Fibroblast of peridontal ligament (primary cell): ENCODE data around the gene TGM6.
A peak's percentile ranks its signal among the peaks of the same experiment; 100 is the strongest.

Experiments
- DNase-seq: peaks from one replicate; pipeline ENCODE4 v3.0.0-alpha.2; 2010; ENCODE audit errors: extremely low read depth

The TGM6 gene

GRCh38 chr20:2364044-2364443 lies 16.7 kb upstream of the TGM6 start:
- DNase-seq, result peak; percentile 5

DNA sequence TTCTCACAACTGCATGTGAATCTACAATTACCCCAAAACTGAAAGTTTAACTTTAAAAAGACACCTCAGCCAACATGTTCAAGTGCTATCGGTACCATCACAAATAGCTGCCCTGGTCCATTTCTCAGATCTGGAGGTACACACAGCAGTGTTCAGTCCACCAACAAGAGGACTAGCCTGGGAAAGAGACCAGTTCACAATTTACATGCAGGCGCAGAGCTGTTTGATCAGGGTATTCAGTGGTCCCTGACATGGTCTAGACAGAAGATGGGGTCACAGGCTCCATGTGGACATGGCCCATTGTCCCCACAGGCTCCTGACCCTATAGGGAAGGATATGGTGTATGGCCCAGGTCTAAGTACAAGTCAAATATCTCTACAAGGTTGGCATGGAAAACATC lies 15.6 kb upstream of the TGM6 start:
- DNase-seq, result no peak

DNA sequence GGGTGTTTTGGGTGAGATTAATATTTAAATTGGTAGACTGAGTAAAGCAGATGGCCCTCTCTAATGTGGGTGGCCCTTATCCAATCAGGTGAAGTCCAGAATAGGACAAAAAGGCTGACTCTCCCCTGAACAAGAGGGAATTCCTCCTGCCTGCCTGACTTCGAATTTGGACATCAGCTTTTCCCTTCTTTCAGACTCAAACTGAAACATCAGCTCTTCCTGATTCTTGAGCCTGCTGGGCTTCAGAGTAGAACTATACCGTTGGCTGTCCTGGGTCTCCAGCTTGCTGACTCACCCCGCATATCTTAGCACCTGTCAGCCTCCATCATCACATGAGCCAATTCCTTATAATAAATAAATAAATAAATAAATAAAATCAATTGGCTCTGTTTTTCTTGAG lies 15.0 kb upstream of the TGM6 start:
- no peak for DNase-seq

DNA sequence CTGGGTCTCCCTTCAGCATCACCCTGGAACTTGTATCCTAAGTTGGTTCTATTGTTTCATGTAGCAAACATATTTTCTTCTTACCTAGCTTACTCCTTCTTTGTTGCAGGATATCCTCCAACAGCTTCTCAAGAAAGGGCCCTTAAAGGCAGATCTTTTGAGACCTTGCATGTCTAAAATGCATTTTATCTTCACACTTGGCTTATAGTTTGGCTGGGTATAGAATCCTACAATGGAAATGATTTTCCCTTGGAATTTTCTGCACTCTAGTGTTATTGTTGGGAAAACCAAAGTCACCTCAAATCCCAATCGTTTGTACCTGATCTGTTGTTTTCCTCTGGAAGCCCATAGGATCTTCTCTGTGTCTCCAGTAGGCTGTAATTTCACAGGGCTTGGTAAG lies 12.1 kb upstream of the TGM6 start:
- no peak for DNase-seq

DNA sequence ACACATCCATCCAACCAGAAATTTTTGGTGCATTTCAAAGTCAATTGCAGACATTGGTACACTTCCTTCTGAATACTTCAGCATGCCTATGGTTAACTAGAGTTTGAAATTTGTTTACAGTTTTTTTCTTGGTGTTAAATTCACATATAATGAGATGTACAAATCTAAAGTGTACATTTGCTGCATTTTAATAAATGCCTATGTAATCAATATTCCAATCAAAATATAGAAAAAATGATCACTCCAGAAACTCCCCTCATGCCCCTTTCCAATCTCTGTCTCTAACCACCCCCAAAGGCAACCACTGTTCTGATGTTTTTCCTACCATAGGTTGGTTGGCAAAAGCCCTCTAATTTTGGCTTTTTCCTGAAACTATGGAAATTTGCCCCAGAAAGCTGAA lies 7.6 kb upstream of the TGM6 start:
- DNase-seq, result no peak

DNA sequence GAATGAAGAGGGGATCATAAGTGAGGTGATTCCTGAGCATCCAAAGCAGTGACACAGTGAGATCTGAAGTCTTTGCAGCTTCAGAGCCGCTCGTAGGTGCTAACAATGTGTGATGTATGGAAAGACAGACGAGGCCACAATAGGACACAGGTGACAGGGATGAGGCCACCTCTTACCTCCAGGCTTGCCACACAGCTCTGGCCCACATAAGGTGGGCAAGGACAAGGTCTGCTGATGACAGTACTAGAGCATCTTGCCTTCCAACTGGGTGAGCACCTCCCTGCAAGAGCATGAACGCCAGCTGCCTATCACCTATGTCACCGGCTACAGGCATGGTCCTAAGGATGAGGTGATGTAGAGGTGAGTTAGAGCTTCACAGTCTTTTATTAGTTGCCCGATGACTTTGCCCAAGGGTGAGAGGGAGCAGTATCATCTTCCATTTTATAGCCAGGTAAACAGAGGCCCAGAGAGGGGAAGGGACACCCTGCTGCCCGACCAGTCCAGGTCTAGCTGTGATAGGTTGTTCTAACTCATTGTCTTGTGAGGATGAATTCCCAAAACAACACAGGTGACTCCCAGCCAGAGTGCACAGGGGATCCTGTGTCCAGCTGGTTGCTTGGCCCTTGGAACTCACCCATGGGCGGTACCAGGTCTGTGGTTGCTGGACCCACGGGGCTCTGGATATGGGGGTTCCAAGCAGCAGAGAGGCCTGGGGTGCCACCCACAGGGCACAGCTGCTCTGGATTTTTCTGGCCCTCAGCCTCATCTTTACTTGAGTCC lies 6.2 kb upstream of the TGM6 start:
- DNase-seq, result no peak

GRCh38 chr20:2378893-2379292 lies 1.8 kb upstream of the TGM6 start:
- DNase-seq, result no peak

DNA sequence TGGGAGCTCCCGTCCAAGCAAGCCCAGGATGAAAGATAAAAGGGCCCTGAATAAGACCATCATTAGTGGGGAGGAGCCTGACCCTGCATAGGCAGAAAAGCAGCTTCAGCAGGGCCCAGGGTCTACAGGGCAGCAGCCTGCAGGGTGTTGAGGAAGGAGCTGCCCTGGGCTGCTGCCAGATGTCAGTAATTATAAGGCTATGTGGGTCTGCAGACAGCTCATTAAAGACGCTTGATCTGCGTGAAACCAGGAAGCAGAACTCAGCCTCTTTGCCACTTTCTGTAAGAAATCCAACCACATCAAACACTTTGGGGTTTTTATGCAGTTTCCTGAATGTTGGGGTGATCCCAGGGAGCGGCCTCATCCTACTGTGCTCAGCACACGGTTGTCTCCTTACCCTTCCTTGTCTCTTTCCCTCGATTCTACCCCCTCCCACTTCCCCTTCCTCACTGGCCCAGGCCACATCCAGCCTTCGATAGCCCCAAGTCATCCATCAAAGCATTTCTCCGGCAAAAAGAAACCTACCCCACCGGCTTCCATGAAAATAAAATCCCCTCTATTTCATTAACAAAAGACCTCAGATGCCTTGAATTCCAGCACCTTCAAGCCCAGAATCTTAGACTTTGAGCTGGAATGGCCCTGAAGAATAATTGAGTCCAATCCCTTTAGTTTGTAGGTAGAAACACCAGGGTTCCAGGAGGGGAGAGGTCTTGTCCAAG lies 1.0 kb upstream of the TGM6 start:
- no peak for DNase-seq

DNA sequence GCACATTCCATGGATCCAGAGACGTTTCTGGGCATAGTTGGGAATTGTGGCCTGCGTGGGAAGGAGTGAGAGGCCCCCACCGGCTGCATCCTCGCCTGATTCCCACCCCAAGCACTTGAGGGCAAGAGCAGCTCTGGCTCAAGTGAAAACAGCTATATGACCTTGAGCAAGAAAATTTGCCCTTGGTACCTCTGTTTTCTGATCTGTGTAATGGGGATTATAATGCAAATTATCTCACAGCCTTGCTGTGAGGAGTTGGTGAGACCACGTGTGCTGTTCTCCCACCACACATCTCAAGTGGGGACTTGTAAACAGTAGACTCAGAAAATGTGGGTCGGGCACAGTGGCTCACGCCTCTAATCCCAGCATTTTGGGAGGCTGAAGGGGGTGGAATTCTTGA lies 602 bp downstream of the TGM6 start:
- no peak for DNase-seq

GRCh38 chr20:2382833-2383232 lies 2.1 kb downstream of the TGM6 start:
- DNase-seq, result no peak

GRCh38 chr20:2385026-2385425 lies 4.3 kb downstream of the TGM6 start:
- no peak for DNase-seq

DNA sequence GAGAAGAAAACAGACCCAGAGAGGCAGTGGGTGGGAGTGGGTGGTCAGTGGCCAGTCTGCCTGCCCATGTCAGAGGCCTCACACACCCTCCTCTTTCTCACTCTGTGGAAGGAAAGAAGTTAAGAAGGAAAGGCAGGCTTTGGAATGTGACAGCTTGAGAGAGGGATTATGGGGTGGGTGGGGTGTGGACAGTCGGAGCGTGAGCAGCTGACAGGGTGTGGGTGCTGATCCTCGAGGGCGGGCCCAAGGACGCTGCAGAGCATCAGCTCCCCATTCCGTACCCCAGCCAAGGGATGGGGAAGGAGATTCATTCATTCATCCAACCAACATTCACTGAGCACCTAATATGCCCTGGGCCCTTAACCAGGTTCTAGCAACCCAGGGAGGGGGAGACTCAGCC lies 4.8 kb downstream of the TGM6 start:
- no peak for DNase-seq

GRCh38 chr20:2386516-2387179 lies 5.9 kb downstream of the TGM6 start:
- DNase-seq, result peak; percentile 11

DNA sequence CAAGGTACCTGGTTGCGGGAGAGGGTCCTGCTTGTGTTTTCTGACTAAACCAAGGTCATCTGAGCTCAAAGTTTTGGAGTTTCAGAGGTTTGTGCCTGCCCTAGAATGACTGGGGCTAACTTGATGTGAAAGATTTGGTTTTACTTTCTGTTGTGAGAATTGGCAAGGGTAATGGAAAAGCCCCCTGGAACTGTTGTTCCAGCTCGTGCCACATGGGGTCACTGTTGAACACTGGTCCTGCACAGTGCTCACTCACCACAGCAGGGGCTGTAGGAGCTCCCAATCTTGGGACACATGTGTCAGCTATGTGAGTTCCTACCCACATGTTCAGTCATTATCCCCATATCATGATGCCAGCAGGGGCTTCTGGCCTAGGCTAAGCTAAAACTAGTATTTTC lies 6.5 kb downstream of the TGM6 start:
- peak; percentile 16 for DNase-seq

DNA sequence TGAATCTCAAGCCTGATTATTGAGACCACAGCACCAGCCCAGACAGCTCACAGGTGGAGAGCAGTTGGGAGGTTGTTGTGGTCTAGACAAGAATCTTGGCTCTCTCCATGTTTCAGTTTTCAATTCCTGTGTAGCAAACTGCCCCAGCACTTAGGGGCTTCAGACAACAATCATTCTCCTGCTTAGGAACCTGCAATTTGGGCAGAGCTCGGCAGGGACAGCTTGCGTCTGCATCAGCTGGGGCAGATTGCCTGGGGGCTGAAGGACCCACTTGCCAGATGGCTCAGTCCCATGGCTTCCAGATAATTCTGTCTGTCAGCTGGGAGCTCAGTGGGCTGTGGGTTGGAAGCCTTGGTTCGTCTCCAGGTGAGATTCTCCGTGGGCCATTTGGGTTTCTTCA lies 6.9 kb downstream of the TGM6 start:
- no peak for DNase-seq

DNA sequence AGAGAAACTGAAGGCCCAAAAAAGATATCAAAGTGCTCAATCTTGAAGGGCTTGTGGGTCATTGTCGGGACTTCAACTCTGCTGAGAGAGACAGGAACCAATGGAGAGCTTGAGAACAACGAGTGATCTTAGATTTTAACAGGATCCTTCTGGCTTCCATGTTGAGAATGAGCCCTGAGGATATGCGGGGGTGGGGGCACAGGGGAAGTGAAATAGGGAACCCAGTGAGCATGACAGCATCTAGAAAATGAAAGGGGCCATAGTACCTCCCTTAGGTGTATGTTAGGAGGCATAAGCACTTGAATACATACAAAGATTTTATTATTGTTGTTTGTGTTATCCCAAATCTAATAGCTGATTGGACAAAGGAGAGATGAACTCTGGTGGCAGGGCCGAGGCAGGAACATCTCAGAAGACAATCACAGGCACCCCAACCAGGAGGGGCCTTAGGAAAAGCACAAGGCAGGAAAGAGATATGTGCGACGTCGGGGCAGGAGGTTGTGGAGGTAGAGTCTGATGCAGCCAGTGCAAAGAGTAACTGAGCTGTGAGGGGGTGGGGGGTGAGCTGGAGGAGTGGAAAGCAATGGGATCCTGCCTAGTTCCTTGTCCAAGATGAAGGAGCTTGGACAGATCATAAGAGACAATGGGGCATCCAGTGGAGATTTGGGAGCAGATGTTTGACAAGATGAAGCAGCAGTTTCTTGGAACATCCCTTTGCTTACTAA lies 10.4 kb downstream of the TGM6 start:
- DNase-seq, result no peak

GRCh38 chr20:2394411-2395055 lies 13.8 kb downstream of the TGM6 start:
- DNase-seq, result no peak

DNA sequence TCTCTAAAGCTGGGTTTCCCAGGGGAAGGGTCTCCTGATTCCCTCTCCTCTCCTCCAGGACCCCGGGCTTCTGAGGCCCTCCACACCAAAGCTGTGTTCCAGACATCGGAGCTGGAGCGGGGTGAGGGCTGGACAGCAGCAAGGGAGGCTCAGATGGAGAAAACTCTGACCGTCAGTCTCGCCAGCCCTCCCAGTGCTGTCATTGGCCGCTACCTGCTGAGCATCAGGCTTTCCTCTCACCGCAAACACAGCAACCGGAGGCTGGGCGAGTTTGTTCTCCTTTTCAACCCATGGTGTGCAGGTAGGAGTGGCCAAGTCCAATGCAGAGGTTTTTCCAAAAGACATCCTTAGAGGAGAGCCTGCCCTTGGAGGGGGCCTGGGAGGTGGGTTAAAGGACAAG lies 14.4 kb downstream of the TGM6 start:
- DNase-seq, result no peak

DNA sequence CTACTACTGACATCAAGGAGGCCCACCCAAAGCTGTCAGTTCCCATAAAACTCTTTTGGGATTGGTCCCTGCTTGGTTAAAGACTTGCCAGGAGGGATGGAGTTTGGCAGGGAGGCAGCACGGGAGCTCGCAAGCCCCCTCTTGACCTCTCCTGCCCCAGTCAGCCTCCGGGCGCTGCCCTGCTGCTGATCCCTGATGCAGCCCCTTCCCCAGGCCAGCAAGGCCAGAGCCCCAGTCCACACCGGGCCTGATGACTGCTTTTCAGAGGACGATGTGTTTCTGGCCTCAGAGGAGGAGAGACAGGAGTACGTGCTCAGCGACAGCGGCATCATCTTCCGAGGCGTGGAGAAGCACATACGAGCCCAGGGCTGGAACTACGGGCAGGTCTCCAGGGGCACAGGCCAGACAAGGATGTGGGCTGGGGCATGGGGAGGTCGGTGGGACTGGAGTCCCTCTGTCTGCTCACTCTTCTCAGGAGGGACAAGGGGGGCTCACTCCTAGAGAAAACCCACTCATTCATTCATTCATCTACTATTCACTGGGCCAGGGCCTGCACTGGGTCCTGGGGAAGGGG lies 15.6 kb downstream of the TGM6 start:
- no peak for DNase-seq

GRCh38 chr20:2397091-2397490 lies 16.4 kb downstream of the TGM6 start:
- no peak for DNase-seq

GRCh38 chr20:2397595-2398145 lies 17.0 kb downstream of the TGM6 start:
- no peak for DNase-seq
